Activated T-cell treated with anti-CD3 and anti-CD28 coated beads, Interleukin-2, amount 50 U/mL, for 72 hours (primary cell): ENCODE results near the gene KCNT2. TPM values are rescaled to one million over a fixed set of nuclear protein-coding genes. Genes with fewer than 3 reads are reported as not detected.

Experiments used
- ATAC-seq, 2 donors: fragments of 150-1000 bp; cut with Tn5 transposase; replicated peaks in 1 of 2; 2 replicates each; pipeline ENCODE4 v1.10.0; 2021; ENCODE audit warnings: moderate library complexity in 2 of 2, mild to moderate bottlenecking in 1 of 2
- DNase-seq, 2 donors: peaks; one replicate each; pipeline ENCODE4 v3.0.0; 2021 to 2022; ENCODE audit warnings: mixed read lengths in 1 of 2
- H3K27ac Mint-ChIP-seq: one replicate; pipeline ENCODE4 v1.8.0; 2022; ENCODE audit warnings: mild to moderate bottlenecking, moderate library complexity, mixed read lengths
- H3K27me3 Mint-ChIP-seq: one replicate; pipeline ENCODE4 v1.8.0; 2022; ENCODE audit warnings: low read depth, mixed read lengths
- H3K36me3 Mint-ChIP-seq, 2 donors: one replicate each; pipeline ENCODE4 v1.8.0; 2022; ENCODE audit warnings: mixed read lengths in 2 of 2, mild to moderate bottlenecking in 1 of 2; ENCODE audit not compliant: insufficient read depth in 2 of 2
- H3K4me1 Mint-ChIP-seq: one replicate; pipeline ENCODE4 v1.8.0; 2022; ENCODE audit warnings: low read depth, mixed read lengths
- H3K4me3 Mint-ChIP-seq, 2 donors: one replicate each; pipeline ENCODE4 v1.8.0; 2022; ENCODE audit warnings: mild to moderate bottlenecking in 2 of 2, mixed read lengths in 2 of 2, moderate library complexity in 2 of 2
- H3K9me3 Mint-ChIP-seq, 2 donors: one replicate each; pipeline ENCODE4 v1.8.0; 2022; ENCODE audit warnings: mixed read lengths in 2 of 2
- total RNA-seq, 2 donors: library from RNA; stranded (reverse); gene quantifications; one replicate each; pipeline ENCODE4 v1.2.3, GENCODE V29; 2022

KCNT2 gene
- total RNA-seq, 2 donors from 2014 or later: not detected

GRCh38 chr1:196450143-196451095, 157.8 kb downstream of the KCNT2 start:
- DNase-seq: no peak
- H3K36me3 Mint-ChIP-seq: no peaks in the 10 kb centered on the region
- no peak overlapping the region for H3K4me3 Mint-ChIP-seq
- H3K27ac Mint-ChIP-seq: no peak overlapping the region
- peaks cover 0 to 4% of the 10 kb centered on the region in 2 donors for H3K9me3 Mint-ChIP-seq
- no peaks in the 10 kb centered on the region for H3K4me1 Mint-ChIP-seq
- no peak for ATAC-seq
- no peaks in the 10 kb centered on the region for H3K27me3 Mint-ChIP-seq

- no peak overlapping the region for H3K4me3 Mint-ChIP-seq
- H3K36me3 Mint-ChIP-seq: no peaks in the 10 kb centered on the region
- ATAC-seq (no peak), DNase-seq (no peak)
- no peaks in the 10 kb centered on the region for H3K27me3 Mint-ChIP-seq
- peaks cover 0 to 1% of the 10 kb centered on the region in 2 donors for H3K9me3 Mint-ChIP-seq
- no peaks in the 10 kb centered on the region for H3K4me1 Mint-ChIP-seq
- H3K27ac Mint-ChIP-seq: no peak overlapping the region
Observed at GRCh38 chr1:196449460-196449859, 158.8 kb downstream of the KCNT2 start.

GRCh38 chr1:196445775-196446174, 162.5 kb downstream of the KCNT2 start:
- H3K4me3 Mint-ChIP-seq: no peak overlapping the region
- H3K4me1 Mint-ChIP-seq: no peaks in the 10 kb centered on the region
- no peak for ATAC-seq
- H3K27ac Mint-ChIP-seq: no peak overlapping the region
- no peaks in the 10 kb centered on the region for H3K9me3 Mint-ChIP-seq
- DNase-seq: no peak
- H3K36me3 Mint-ChIP-seq: no peaks in the 10 kb centered on the region
- no peaks in the 10 kb centered on the region for H3K27me3 Mint-ChIP-seq

- DNase-seq: no peak
- no peaks in the 10 kb centered on the region for H3K27me3 Mint-ChIP-seq
- ATAC-seq: no peak
- H3K36me3 Mint-ChIP-seq: no peaks in the 10 kb centered on the region
- H3K27ac Mint-ChIP-seq: no peak overlapping the region
- no peaks in the 10 kb centered on the region for H3K4me1 Mint-ChIP-seq
- no peak overlapping the region for H3K4me3 Mint-ChIP-seq
- H3K9me3 Mint-ChIP-seq: no peaks in the 10 kb centered on the region
Observed at GRCh38 chr1:196444634-196445033, 163.6 kb downstream of the KCNT2 start.

- no peak for DNase-seq
- Mint-ChIP-seq H3K9me3 (no peaks in the 10 kb centered on the region), H3K27ac (no peak overlapping the region), H3K4me3 (no peak overlapping the region), H3K27me3 (no peaks in the 10 kb centered on the region), H3K4me1 (no peaks in the 10 kb centered on the region), H3K36me3 (no peaks in the 10 kb centered on the region)
- no peak for ATAC-seq
Observed at GRCh38 chr1:196442366-196442765, 165.9 kb downstream of the KCNT2 start.

GRCh38 chr1:196440711-196441110, 167.5 kb downstream of the KCNT2 start:
- no peak overlapping the region for H3K27ac Mint-ChIP-seq
- H3K36me3 Mint-ChIP-seq: no peaks in the 10 kb centered on the region
- no peak overlapping the region for H3K4me3 Mint-ChIP-seq
- DNase-seq (no peak), ATAC-seq (no peak)
- H3K4me1 Mint-ChIP-seq: no peaks in the 10 kb centered on the region
- H3K9me3 Mint-ChIP-seq: no peaks in the 10 kb centered on the region
- no peaks in the 10 kb centered on the region for H3K27me3 Mint-ChIP-seq

- H3K4me3 Mint-ChIP-seq: no peak overlapping the region
- ATAC-seq (no peak), DNase-seq (no peak)
- no peak overlapping the region for H3K27ac Mint-ChIP-seq
- H3K4me1 Mint-ChIP-seq: no peaks in the 10 kb centered on the region
- H3K9me3 Mint-ChIP-seq: no peaks in the 10 kb centered on the region
- no peaks in the 10 kb centered on the region for H3K27me3 Mint-ChIP-seq
- no peaks in the 10 kb centered on the region for H3K36me3 Mint-ChIP-seq
Observed at GRCh38 chr1:196438329-196438728, 169.9 kb downstream of the KCNT2 start.

- Mint-ChIP-seq H3K4me1 (no peaks in the 10 kb centered on the region), H3K27ac (no peak overlapping the region), H3K9me3 (no peaks in the 10 kb centered on the region), H3K27me3 (no peaks in the 10 kb centered on the region), H3K36me3 (no peaks in the 10 kb centered on the region), H3K4me3 (no peak overlapping the region)
- ATAC-seq (no peak), DNase-seq (no peak)
Observed at GRCh38 chr1:196437671-196438070, 170.6 kb downstream of the KCNT2 start.

GRCh38 chr1:196433000-196433399, 175.2 kb downstream of the KCNT2 start:
- ATAC-seq (no peak), DNase-seq (no peak)
- Mint-ChIP-seq H3K4me1 (no peaks in the 10 kb centered on the region), H3K36me3 (no peaks in the 10 kb centered on the region), H3K9me3 (no peaks in the 10 kb centered on the region), H3K27ac (no peak overlapping the region), H3K4me3 (no peak overlapping the region), H3K27me3 (no peaks in the 10 kb centered on the region)

GRCh38 chr1:196427976-196428734, 180.1 kb downstream of the KCNT2 start:
- H3K4me1 Mint-ChIP-seq: no peaks in the 10 kb centered on the region
- DNase-seq: no peak
- no peak overlapping the region for H3K4me3 Mint-ChIP-seq

GRCh38 chr1:196425513-196425912, 182.7 kb downstream of the KCNT2 start:
- H3K27me3 Mint-ChIP-seq: no peaks in the 10 kb centered on the region
- H3K27ac Mint-ChIP-seq: no peak overlapping the region
- no peaks in the 10 kb centered on the region for H3K4me1 Mint-ChIP-seq
- ATAC-seq (no peak), DNase-seq (no peak)
- no peaks in the 10 kb centered on the region for H3K9me3 Mint-ChIP-seq
- H3K4me3 Mint-ChIP-seq: no peak overlapping the region
- H3K36me3 Mint-ChIP-seq: no peaks in the 10 kb centered on the region

More at GRCh38 chr1:196427976-196428734, 180.1 kb downstream of the KCNT2 start:
- Mint-ChIP-seq H3K27me3 (no peaks in the 10 kb centered on the region), H3K36me3 (no peaks in the 10 kb centered on the region), H3K27ac (no peak overlapping the region), H3K9me3 (no peaks in the 10 kb centered on the region)
- ATAC-seq: no peak

- H3K36me3 Mint-ChIP-seq: no peaks in the 10 kb centered on the region
Observed at GRCh38 chr1:196423612-196424011, 184.6 kb downstream of the KCNT2 start.

GRCh38 chr1:196418772-196419171, 189.5 kb downstream of the KCNT2 start:
- Mint-ChIP-seq H3K4me3 (no peak overlapping the region), H3K4me1 (no peaks in the 10 kb centered on the region), H3K9me3 (peaks cover 2 to 4% of the 10 kb centered on the region in 2 donors), H3K27ac (no peak overlapping the region), H3K36me3 (no peaks in the 10 kb centered on the region), H3K27me3 (no peaks in the 10 kb centered on the region)
- DNase-seq (no peak), ATAC-seq (no peak)

More at GRCh38 chr1:196423612-196424011, 184.6 kb downstream of the KCNT2 start:
- H3K4me1 Mint-ChIP-seq: no peaks in the 10 kb centered on the region
- no peaks in the 10 kb centered on the region for H3K27me3 Mint-ChIP-seq
- DNase-seq: no peak
- H3K9me3 Mint-ChIP-seq: peaks cover 0 to 4% of the 10 kb centered on the region in 2 donors
- ATAC-seq: no peak
- no peak overlapping the region for H3K27ac Mint-ChIP-seq
- no peak overlapping the region for H3K4me3 Mint-ChIP-seq
